CD4-positive, alpha-beta T cell treated with Interleukin-12 subunit alpha and Interleukin-12 subunit beta, for 1 hour (primary cell): ENCODE results near the gene GPR15LG.
A peak's percentile ranks its signal among the peaks of the same experiment; 100 is the strongest.
"Not testable (repeated sequence)": the region's sequence is repeated elsewhere in the genome, so short reads cannot be mapped to it uniquely, and the experiment has no call there.

Experiments
- DNase-seq: peaks from one replicate; pipeline ENCODE4 v3.0.0-alpha.2; 2020

Gene GPR15LG

GRCh38 chr10:84166620-84167288 is 6.8 kb upstream of the GPR15LG start:
- no peak for DNase-seq

DNA sequence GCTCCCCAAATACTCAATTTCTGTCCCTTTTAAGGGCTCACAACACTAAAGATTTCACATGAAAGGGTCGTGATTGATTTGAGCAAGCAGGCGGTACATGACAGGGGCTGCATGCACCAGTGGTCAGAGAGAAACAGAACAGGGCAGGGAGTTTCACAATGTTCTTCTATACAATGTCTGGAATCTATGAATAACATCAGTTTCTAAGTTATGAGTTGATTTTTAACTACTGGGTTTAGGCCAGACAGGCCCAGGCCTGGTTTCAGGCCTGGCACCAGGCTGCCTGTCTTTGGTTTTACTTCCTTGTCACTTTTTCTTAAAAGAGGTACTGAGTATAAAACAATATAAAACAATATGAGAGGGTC is 6.3 kb upstream of the GPR15LG start:
- not testable (repeated sequence) for DNase-seq

DNA sequence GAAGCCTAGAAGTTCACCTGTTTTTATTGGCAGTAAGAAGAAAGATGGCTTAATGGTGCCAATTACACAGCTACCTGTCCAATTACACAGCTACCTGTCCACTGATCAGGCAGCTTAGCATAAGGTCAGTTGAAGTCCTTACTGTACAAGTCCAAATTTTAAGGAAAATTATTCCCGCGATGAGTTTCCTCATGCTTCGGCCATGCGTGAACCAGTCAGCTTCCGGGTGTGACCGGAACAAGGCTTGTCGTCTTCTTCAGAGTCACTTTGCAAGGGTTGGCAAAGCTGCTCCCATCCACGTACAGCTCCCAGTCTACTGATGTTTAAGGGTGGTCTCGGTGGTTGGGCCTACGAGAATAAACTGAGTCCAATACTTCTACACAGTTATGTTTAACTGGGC is 5.2 kb upstream of the GPR15LG start:
- not testable (repeated sequence) for DNase-seq

DNA sequence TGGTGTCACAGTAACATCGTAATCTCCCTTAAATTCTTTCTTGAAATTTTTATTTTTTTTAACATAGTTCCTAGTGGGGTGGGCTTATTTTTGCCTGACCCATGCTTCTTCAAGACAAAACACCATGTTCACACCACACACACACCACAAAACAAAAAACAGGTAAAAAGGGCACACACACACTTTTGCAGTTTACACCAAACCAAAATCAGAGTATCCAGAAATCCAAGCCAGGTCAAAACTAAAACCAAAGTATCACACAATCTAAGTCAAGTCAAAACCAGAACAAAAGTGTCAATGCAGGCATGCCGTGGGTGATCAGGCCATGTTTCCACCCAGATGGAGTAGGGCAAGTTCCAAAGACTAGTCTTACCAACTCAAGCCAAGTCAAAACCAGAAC is 2.4 kb upstream of the GPR15LG start:
- not testable (repeated sequence) for DNase-seq

DNA sequence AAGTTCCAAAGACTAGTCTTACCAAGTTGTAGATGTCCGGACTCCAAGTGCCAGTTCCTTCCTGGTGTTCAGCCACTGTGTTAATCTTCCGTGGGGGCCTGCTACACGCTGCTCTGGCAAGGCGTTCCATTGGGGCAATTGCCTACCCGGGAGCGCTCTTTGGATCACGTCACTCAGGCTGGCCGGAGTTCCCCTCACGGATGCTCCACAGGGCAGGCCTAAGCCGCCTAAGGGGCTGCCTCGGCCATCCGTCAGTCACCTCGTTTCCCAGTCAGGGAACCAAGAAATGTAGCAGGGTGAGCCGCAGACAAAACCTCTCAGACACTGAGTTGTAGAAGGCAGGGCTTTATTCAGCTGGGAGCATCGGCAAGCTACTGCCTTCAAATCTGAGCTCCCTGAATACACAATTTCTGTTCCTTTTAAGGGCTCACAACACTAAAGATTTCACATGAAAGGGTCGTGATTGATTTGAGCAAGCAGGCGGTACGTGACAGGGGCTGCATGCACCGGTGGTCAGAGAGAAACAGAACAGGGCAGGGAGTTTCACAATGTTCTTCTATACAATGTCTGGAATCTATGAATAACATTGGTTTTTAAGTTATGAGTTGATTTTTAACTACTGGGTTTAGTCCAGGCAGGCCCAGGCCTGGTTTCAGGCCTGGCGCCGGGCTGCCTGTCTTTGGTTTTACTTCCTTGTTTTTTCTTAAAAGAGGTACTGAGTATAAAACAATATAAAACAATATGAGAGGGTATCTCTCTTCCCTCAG is 1.7 kb upstream of the GPR15LG start:
- DNase-seq, result not testable (repeated sequence)

GRCh38 chr10:84172467-84173356 is 889 bp upstream of the GPR15LG start:
- no peak for DNase-seq

DNA sequence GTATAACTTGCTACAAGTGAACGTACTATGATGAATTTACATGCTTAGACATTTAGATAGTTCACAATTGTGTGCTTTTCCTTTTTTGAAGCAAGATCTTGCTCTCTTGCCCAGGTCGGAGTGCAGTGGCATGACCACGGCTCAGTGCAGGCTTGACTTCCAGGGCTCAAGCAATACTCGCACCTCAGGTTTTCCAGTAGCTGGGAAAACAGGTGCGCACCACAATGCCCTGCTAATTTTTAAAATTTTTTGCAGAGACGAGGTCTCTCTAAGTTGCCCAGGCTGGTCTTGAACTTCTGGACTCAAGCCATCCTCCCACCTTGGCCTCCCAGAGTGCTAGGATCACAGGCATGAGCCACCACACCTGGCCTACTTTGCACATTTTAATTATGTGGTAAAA is 1.8 kb downstream of the GPR15LG start:
- DNase-seq, result no peak

DNA sequence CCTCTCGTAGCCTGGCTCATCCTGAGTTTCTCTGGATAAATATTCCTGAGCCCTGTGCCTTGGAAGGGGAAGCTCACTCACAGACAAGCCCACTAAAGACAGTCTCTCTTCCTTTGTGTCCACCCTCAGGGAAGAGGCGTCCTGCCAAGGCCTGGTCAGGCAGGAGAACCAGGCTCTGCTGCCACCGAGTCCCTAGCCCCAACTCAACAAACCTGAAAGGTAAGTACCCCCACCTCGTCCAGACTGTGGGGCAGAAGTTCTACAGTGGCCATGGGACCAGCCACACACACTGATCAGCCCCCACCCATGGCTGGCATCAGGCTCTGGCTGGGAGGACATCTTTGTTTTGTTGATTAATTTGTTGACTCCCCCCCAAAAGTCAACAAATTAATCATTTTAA is 2.8 kb downstream of the GPR15LG start:
- no peak for DNase-seq

DNA sequence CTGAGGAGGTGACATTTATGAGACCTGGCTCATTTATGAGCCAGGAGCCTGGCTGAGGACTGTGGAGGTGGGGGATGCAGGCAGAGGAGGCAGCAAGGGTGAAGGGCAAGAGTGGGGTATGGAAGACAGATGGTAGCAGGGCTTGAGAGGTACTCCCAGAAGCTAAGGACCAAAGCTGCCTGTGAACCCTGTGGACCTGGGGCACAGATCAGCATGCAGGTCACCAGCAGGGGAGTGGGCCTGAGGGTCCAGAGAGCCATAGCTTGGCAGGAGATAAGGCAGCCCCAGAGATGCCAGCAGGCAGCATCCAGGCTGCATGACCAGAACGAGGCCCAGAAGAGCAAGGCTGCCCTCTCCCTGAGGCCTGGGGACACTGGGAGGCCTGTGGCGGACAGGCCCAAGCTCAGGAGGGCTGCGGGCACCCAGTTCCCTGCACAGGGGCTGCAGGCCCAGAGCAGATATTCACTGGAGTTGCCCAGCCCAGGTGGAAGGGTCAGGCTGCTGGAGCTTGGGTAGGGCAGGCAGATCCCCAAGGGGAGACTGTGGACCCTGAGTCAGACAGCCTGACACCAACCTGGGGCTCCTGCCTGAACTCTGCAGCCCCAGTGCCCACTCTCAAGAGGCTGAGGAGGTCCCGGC is 3.4 kb downstream of the GPR15LG start:
- DNase-seq, result no peak

GRCh38 chr10:84177541-84178141 is 4.0 kb downstream of the GPR15LG start:
- DNase-seq, result peak; percentile 73

GRCh38 chr10:84178160-84178609 is 4.6 kb downstream of the GPR15LG start:
- no peak for DNase-seq

- peak; percentile 27 for DNase-seq
These were observed 5.6 kb downstream of the GPR15LG start for GRCh38 chr10:84179059-84179710.

DNA sequence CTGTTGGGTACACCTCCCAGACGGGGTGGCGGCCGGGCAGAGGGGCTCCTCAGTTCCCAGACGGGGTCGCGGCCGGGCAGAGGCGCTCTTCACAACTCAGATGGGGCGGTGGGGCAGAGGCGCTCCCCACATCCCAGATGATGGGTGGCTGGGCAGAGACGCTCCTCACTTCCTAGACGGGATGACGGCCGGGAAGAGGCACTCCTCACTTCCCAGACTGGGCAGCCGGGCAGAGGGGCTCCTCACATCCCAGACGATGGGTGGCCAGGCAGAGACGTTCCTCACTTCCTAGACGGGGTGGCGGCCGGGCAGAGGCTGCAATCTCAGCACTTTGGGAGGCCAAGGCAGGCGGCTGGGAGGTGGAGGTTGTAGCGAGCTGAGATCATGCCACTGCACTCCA is 6.8 kb downstream of the GPR15LG start:
- DNase-seq, result not testable (repeated sequence)

DNA sequence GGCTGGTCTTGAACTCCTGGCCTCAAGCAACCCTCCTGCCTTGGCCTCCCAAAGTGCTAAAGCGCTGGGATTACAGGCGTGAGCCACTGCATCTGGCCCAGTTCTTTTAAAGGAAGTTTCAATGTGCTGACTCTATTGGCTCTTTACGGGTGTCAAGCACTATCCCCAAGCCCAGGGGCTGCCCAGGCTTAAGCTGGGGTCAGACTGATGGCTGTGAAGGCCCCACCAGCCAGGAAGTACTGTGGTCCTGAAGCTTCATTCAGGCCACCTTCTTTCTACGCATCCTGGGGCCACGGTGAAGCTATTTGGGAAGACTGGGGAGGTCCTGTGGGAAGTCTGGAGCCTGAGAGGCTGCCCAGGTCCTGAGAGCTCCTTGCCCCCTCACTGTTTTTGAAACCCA is 8.0 kb downstream of the GPR15LG start:
- DNase-seq, result no peak

- no peak for DNase-seq
These were observed 10.9 kb downstream of the GPR15LG start for GRCh38 chr10:84184517-84184916.

DNA sequence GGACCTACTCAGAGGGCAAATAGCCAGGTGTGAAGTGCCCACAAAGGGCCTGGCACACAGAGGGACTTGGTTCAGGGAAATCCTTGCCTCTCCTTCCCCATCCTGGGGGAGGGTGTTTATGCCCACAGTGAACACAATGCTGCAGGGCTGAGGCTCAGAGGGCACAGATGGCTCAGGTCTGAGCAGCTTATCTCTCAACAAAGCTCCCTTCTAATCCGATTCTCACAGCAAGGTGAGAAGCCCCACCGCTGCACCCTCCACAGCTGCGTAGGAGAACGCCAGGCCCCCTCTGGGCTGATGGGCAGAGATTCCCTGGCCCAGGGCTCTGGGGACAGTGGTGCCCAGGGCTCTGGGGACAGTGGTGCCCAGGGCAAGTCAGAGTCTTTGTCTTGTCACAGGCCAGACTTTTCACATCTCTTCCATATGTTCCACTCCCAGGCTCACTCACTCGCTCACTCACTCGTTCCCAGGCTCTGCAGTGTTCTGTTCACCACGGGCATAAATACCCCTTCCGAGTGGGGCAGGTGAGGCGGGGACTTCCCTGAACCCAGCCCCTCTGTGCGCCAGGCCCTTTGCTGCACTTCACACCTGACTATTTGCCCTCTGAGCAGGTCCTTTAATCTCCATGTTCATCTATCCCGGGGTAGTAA is 12.1 kb downstream of the GPR15LG start:
- no peak for DNase-seq

GRCh38 chr10:84188815-84189214 is 15.2 kb downstream of the GPR15LG start:
- no peak for DNase-seq

DNA sequence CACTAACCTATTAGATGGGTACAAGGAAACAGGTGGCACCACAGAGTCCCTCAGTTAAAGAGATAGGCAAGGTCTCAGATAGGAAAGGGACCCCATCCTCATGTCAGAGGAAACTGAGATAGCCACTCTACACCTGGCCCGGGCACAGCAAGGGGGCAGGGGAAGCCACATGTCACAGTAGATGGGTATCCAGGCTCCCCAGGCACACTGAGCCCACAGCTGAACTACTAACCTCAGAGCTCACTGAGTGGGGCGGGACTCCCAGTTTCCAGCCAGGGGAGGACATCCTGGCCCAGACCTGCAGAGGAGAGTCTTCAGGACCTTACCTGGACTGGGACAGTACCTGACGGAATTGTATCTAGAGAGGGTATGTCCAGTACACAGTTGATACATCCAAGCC is 17.0 kb downstream of the GPR15LG start:
- no peak for DNase-seq

DNA sequence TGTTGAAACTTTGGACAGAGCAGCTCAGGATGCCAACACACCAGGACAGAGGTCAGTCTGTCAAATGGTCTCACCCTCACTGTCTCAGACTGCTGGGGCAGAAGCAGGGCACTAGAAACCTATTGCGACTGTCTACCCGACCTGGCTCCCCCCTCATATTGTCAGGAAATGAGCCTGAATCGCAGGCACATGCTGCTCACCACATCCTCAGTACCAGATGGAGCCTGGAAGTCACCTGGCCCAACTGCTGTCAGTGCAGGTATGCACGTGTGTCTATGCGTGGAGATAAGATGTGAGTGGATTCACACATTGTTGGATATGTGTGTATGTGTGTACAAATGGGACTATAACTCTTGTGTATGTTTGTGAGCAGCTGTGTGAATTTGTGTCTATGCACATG is 17.5 kb downstream of the GPR15LG start:
- peak; percentile 23 for DNase-seq

DNA sequence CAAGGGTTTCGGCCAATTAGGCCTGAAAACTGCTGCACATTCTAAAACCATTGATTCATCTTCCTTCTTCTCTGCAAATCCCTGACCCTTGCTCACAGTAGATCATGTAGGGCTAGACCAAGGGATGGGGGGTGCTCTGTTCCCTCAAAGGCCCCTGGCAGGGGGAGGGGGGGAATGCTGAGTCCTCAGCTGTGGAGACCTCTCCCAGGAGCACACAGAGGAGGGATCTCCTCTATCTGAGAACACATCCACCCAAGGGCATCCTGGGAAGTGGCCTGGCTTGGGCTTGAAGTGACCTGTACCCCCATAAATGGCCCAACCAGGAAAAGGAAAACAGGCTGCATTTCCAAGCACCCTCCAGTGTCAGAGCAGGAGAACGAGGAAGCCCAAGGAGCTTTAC is 19.7 kb downstream of the GPR15LG start:
- DNase-seq, result no peak

GRCh38 chr10:84193846-84194423 is 20.3 kb downstream of the GPR15LG start:
- DNase-seq, result no peak
